NT2/D1 (cell line): ENCODE data around the gene EREG.

Experiments used
- YY1 ChIP-seq: IDR thresholded peaks from 2 replicates; pipeline ENCODE4 v1.6.1; 2011; ENCODE audit not compliant: insufficient read length, insufficient read depth
- ZNF274 ChIP-seq: IDR thresholded peaks from 2 replicates; pipeline ENCODE4 v1.6.1; 2011; ENCODE audit warnings: mild to moderate bottlenecking, low read depth, low read length

- TF ChIP-seq YY1 (no peak), ZNF274 (no peak)
Observed at GRCh38 chr4:74368596-74368995, 3.7 kb downstream of the EREG start.
